ENCODE data around the gene TUBA8. TPM values are rescaled to one million over a fixed set of nuclear protein-coding genes. Genes with fewer than 3 reads are reported as not detected.

The TUBA8 gene
- total RNA-seq, 4 donors from 2014 or later = 7.5 to 16.5 (median 14.0) TPM

- peaks cover 32 to 46% (median 39%) of the 10 kb centered on the region in 4 donors for H3K4me1 ChIP-seq
- no peak for DNase-seq (ENCODE audit: extremely low spot score)
Observed at GRCh38 chr22:18114495-18114894, 3.9 kb downstream of the TUBA8 start.

GRCh38 chr22:18114976-18115652 lies 4.5 kb downstream of the TUBA8 start:
- Histone ChIP-seq H3K9me3 (no peaks in the 10 kb centered on the region), H3K27me3 (peaks cover 0 to 18% (median 0%) of the 10 kb centered on the region in 4 donors), H3K36me3 (no peaks in the 10 kb centered on the region), H3K4me3 (no peak overlapping the region), H3K27ac (replicated peaks in 1 of 4) (no peak overlapping the region), H3K4me1 (peaks cover 26 to 42% (median 34%) of the 10 kb centered on the region in 4 donors)
- WGBS = 93% methylated on average over 15 of the region's 15 CpGs
- TF ChIP-seq POLR2A (IDR thresholded peaks at IDR 0.05; ENCODE audit: low read depth) (no peak), CTCF (IDR thresholded peaks at IDR 0.05) (no peak), EP300 (IDR thresholded peaks at IDR 0.05) (no peak), POLR2AphosphoS5 (IDR thresholded peaks at IDR 0.05) (no peak)
- DNase-seq (ENCODE audit: extremely low spot score) = no peak
- intact Hi-C loops (cut with DNase I) = no loop called here

More at GRCh38 chr22:18114495-18114894, 3.9 kb downstream of the TUBA8 start:
- no peaks in the 10 kb centered on the region for H3K36me3 ChIP-seq
- intact Hi-C loops (cut with DNase I) = no loop called here
- H3K4me3 ChIP-seq = no peak overlapping the region
- no peaks in the 10 kb centered on the region for H3K9me3 ChIP-seq
- 57% methylated on average over 4 of the region's 4 CpGs for WGBS
- TF ChIP-seq EP300 (IDR thresholded peaks at IDR 0.05) (no peak), POLR2A (IDR thresholded peaks at IDR 0.05; ENCODE audit: low read depth) (no peak), CTCF (IDR thresholded peaks at IDR 0.05) (no peak), POLR2AphosphoS5 (IDR thresholded peaks at IDR 0.05) (no peak)
- no peak overlapping the region for H3K27ac ChIP-seq (replicated peaks in 1 of 4)
- peaks cover 0 to 19% (median 0%) of the 10 kb centered on the region in 4 donors for H3K27me3 ChIP-seq

- DNase-seq (ENCODE audit: extremely low spot score) = no peak
- TF ChIP-seq POLR2AphosphoS5 (IDR thresholded peaks at IDR 0.05) (no peak), EP300 (IDR thresholded peaks at IDR 0.05) (no peak), CTCF (IDR thresholded peaks at IDR 0.05) (no peak)
Observed at GRCh38 chr22:18115906-18116371, 5.3 kb downstream of the TUBA8 start.

GRCh38 chr22:18116634-18117033 lies 6.0 kb downstream of the TUBA8 start:
- Histone ChIP-seq H3K4me3 (no peak overlapping the region), H3K27me3 (peaks cover 0 to 3% (median 0%) of the 10 kb centered on the region in 4 donors), H3K27ac (replicated peaks in 1 of 4) (no peak overlapping the region), H3K9me3 (no peaks in the 10 kb centered on the region), H3K36me3 (peaks cover 0 to 5% (median under 1%) of the 10 kb centered on the region in 4 donors), H3K4me1 (peaks cover 11 to 34% (median 21%) of the 10 kb centered on the region in 4 donors)
- intact Hi-C loops (cut with DNase I) = no loop called here
- no peak for TF ChIP-seq CTCF (IDR thresholded peaks at IDR 0.05)
- no peak for DNase-seq (ENCODE audit: extremely low spot score)
- WGBS = 95% methylated on average over 15 of the region's 15 CpGs

More at GRCh38 chr22:18115906-18116371, 5.3 kb downstream of the TUBA8 start:
- Histone ChIP-seq H3K27me3 (peaks cover 0 to 10% (median 0%) of the 10 kb centered on the region in 4 donors), H3K4me3 (no peak overlapping the region), H3K4me1 (peaks cover 18 to 36% (median 28%) of the 10 kb centered on the region in 4 donors), H3K27ac (replicated peaks in 1 of 4) (no peak overlapping the region), H3K36me3 (no peaks in the 10 kb centered on the region), H3K9me3 (no peaks in the 10 kb centered on the region)
- WGBS = 70% methylated on average over 8 of the region's 8 CpGs
- intact Hi-C loops (cut with DNase I) = no loop called here

Data from esophagus muscularis mucosa (tissue), 4 donors.